Measurements from ENCODE around the gene DAB1.

- no peak for TF ChIP-seq CTCF (IDR thresholded peaks at IDR 0.05)
- no peak for TF ChIP-seq EP300 (IDR thresholded peaks at IDR 0.05)
- no peak for TF ChIP-seq POLR2A (IDR thresholded peaks at IDR 0.05)
Observed at GRCh38 chr1:57272601-57273000, 151.3 kb downstream of the DAB1 start.

Data from upper lobe of left lung (tissue), 4 donors.